Renal pelvis (tissue), 4 donors: ENCODE data around the gene ABLIM3. TPM values are rescaled to one million over a fixed set of nuclear protein-coding genes. Genes with fewer than 3 reads are reported as not detected.

Experiments
- DNase-seq: peaks from one replicate; pipeline ENCODE4 v3.0.0-alpha.2; 2013
- polyA plus RNA-seq, 3 donors: library from polyadenylated mRNA; unstranded; fragments of 120-200 nt; gene quantifications; one replicate each; pipeline ENCODE4 v1.2.1, GENCODE V29; 2013; ENCODE audit not compliant: insufficient read length in 3 of 3

The ABLIM3 gene
- polyA plus RNA-seq, 3 donors: 1.1 to 1.3 (median 1.3) TPM

DNA sequence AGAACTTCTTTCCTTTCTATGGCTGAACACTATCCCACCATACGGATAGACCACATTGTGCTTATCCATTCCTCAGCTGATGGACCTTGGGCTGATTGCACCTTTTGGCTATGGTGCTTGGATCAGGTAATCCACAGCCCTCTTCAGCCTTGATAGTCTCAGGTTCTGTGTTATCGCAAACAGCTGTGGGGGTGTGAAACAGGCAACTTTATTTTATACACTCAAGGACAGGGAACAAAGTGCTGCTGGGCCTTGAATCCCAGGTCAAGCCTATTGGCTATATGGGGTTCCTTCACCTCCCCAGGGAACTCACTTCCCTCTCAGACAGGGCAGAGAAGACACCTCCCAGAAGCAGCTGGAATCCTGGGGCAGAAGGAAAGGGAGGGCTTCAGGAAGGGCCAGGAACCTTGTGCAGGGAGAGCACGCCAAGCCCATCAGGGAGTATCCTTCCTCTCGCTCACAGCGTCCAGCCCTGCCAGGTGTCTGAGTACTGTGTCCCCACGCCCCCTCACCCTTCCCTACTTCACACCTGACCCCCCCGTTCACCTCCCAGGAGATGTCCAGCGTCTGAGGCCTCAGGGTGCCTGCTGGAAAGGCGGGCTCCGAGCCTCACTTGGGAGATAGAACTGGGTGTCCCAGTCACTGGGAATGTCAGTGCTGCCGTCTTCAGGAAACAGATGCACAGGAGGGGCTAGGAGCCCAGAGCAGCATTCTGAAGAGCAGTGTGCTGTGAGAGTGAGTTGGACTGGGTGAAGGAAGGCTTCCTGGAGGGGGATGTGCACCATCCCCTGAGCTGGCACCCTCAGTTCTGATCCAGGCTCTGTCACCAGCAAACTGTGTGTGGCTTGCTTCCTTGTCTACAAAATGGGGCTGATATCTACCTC, 163.1 kb downstream of the ABLIM3 start:
- no peak for DNase-seq

DNA sequence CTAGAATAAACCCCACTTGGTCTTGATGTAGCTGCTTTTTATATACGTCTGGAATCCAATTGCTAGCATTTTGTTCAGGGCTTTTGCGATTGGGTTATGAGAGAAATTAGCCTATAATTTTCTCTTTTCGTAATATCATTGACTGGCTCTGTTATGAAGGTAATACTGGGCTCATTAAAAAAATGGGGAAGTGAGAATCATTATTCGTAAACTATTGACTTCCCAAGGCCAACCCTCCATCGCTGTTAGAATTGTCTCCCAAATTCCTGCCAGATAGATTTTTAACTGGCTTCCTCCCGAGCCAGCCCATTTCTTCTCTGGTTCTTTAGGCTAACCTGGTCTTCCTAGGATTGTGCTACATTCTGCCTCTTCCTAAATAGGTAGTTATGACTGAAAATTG, 168.1 kb downstream of the ABLIM3 start:
- no peak for DNase-seq

Other genes starting within 250 kb of the ABLIM3 start
- gene SH3TC2, start 78.4 kb upstream of the ABLIM3 start, polyA plus RNA-seq: under 1 TPM; 0.65 to 0.68 (median 0.68) TPM
- gene AFAP1L1, start 130.4 kb downstream of the ABLIM3 start, polyA plus RNA-seq: 10 to 100 TPM; 19.4 to 22.1 (median 21.0) TPM
- 10 to 100 TPM; 15.3 to 20.9 (median 19.5) TPM for gene GRPEL2, start 204.0 kb downstream of the ABLIM3 start, polyA plus RNA-seq
- gene PCYOX1L, start 216.6 kb downstream of the ABLIM3 start, polyA plus RNA-seq: 10 to 100 TPM; 18.0 to 20.1 (median 19.6) TPM
- gene IL17B, start 237.8 kb downstream of the ABLIM3 start, polyA plus RNA-seq: 1 to 10 TPM; 1.3 to 2.1 (median 1.5) TPM